Hair follicular keratinocyte (primary cell): Measurements from ENCODE around the gene APBB1IP. TPM values are rescaled to one million over a fixed set of nuclear protein-coding genes. Genes with fewer than 3 reads are reported as not detected.

ENCODE experiments used
- total RNA-seq: library from RNA; depleted of rRNA; stranded (reverse); fragments of >200 nt; gene quantifications from 2 replicates; pipeline ENCODE4 v1.2.3, GENCODE V29; 2015

Gene APBB1IP
- total RNA-seq = not detected in 2 replicates

GRCh38 chr10:26437637-26438461 lies at the start of gene APBB1IP:
TSS of gene APBB1IP (plus strand) at chr10:26438341. CDS start at chr10:26492327, 53,986 bp downstream.

Other genes starting within 250 kb of the APBB1IP start
- not detected in 2 replicates for gene GAD2, start 221.6 kb upstream of the APBB1IP start, total RNA-seq